ENCODE data around the gene SORCS3. TPM values are rescaled to one million over a fixed set of nuclear protein-coding genes. Genes with fewer than 3 reads are reported as not detected.

The SORCS3 gene
- polyA plus RNA-seq, 4 donors: 0.07 to 0.31 TPM; not detected in 2

- no peak overlapping the region for H3K4me3 ChIP-seq (ENCODE audit: low read depth in 1 of 3, low read length in 3 of 3)
- no peaks in the 10 kb centered on the region for H3K9me3 ChIP-seq (ENCODE audit: control insufficient read depth in 2 of 2, insufficient read depth in 1 of 2, low read depth in 1 of 2, low read length in 1 of 2)
- H3K36me3 ChIP-seq (ENCODE audit: control insufficient read depth in 3 of 3, insufficient read depth in 2 of 3, low read depth in 1 of 3, low read length in 3 of 3): no peaks in the 10 kb centered on the region
- no peak overlapping the region for H3K27ac ChIP-seq (ENCODE audit: low read depth in 1 of 3, low read length in 2 of 3)
- 60 to 74% (median 65%) methylated on average over 4 of the region's 4 CpGs for WGBS, 3 donors
- DNase-seq: no peak
- H3K4me1 ChIP-seq (ENCODE audit: control insufficient read depth in 3 of 3, insufficient read depth in 2 of 3, low read depth in 1 of 3, low read length in 2 of 3): no peaks in the 10 kb centered on the region
- H3K27me3 ChIP-seq (ENCODE audit: control insufficient read depth in 3 of 3, insufficient read depth in 3 of 3, low read length in 3 of 3): no peaks in the 10 kb centered on the region
- FAIRE-seq: no peak
Measured at GRCh38 chr10:104762793-104763192, 121.7 kb downstream of the SORCS3 start.

- H3K27me3 ChIP-seq (ENCODE audit: control insufficient read depth in 3 of 3, insufficient read depth in 3 of 3, low read length in 3 of 3): no peaks in the 10 kb centered on the region
- DNase-seq (peak in 1 of 2 donors; percentile 1), FAIRE-seq (no peak)
- H3K27ac ChIP-seq (ENCODE audit: low read depth in 1 of 3, low read length in 2 of 3): no peak overlapping the region
- H3K9me3 ChIP-seq (ENCODE audit: control insufficient read depth in 2 of 2, insufficient read depth in 1 of 2, low read depth in 1 of 2, low read length in 1 of 2): no peaks in the 10 kb centered on the region
- no peaks in the 10 kb centered on the region for H3K4me1 ChIP-seq (ENCODE audit: control insufficient read depth in 3 of 3, insufficient read depth in 2 of 3, low read depth in 1 of 3, low read length in 2 of 3)
- no peaks in the 10 kb centered on the region for H3K36me3 ChIP-seq (ENCODE audit: control insufficient read depth in 3 of 3, insufficient read depth in 2 of 3, low read depth in 1 of 3, low read length in 3 of 3)
- WGBS, 3 donors: 7 to 30% (median 19%) methylated on average over 2 of the region's 2 CpGs
- no peak overlapping the region for H3K4me3 ChIP-seq (ENCODE audit: low read depth in 1 of 3, low read length in 3 of 3)
Measured at GRCh38 chr10:104766341-104766740, 125.3 kb downstream of the SORCS3 start.

- Histone ChIP-seq H3K36me3 (ENCODE audit: control insufficient read depth in 3 of 3, insufficient read depth in 2 of 3, low read depth in 1 of 3, low read length in 3 of 3) (no peaks in the 10 kb centered on the region), H3K4me3 (ENCODE audit: low read depth in 1 of 3, low read length in 3 of 3) (no peak overlapping the region), H3K4me1 (ENCODE audit: control insufficient read depth in 3 of 3, insufficient read depth in 2 of 3, low read depth in 1 of 3, low read length in 2 of 3) (no peaks in the 10 kb centered on the region), H3K27ac (ENCODE audit: low read depth in 1 of 3, low read length in 2 of 3) (no peak overlapping the region), H3K9me3 (ENCODE audit: control insufficient read depth in 2 of 2, insufficient read depth in 1 of 2, low read depth in 1 of 2, low read length in 1 of 2) (no peaks in the 10 kb centered on the region), H3K27me3 (ENCODE audit: control insufficient read depth in 3 of 3, insufficient read depth in 3 of 3, low read length in 3 of 3) (no peaks in the 10 kb centered on the region)
- WGBS, 3 donors: 7 to 23% (median 16%) methylated on average over 2 of the region's 2 CpGs
- FAIRE-seq (no peak), DNase-seq (no peak)
Measured at GRCh38 chr10:104767282-104767681, 126.2 kb downstream of the SORCS3 start.

- no peaks in the 10 kb centered on the region for H3K27me3 ChIP-seq (ENCODE audit: control insufficient read depth in 3 of 3, insufficient read depth in 3 of 3, low read length in 3 of 3)
- FAIRE-seq (no peak), DNase-seq (no peak)
- H3K27ac ChIP-seq (ENCODE audit: low read depth in 1 of 3, low read length in 2 of 3): no peak overlapping the region
- no peaks in the 10 kb centered on the region for H3K9me3 ChIP-seq (ENCODE audit: control insufficient read depth in 2 of 2, insufficient read depth in 1 of 2, low read depth in 1 of 2, low read length in 1 of 2)
- no peaks in the 10 kb centered on the region for H3K4me1 ChIP-seq (ENCODE audit: control insufficient read depth in 3 of 3, insufficient read depth in 2 of 3, low read depth in 1 of 3, low read length in 2 of 3)
- no peaks in the 10 kb centered on the region for H3K36me3 ChIP-seq (ENCODE audit: control insufficient read depth in 3 of 3, insufficient read depth in 2 of 3, low read depth in 1 of 3, low read length in 3 of 3)
- WGBS, 3 donors: 51 to 73% (median 63%) methylated on average over 1 of the region's 1 CpG
- H3K4me3 ChIP-seq (ENCODE audit: low read depth in 1 of 3, low read length in 3 of 3): no peak overlapping the region
Measured at GRCh38 chr10:104767745-104768144, 126.7 kb downstream of the SORCS3 start.

GRCh38 chr10:104773105-104773504 is 132.0 kb downstream of the SORCS3 start:
- no peak for FAIRE-seq
- no peaks in the 10 kb centered on the region for H3K4me1 ChIP-seq (ENCODE audit: control insufficient read depth in 3 of 3, insufficient read depth in 2 of 3, low read depth in 1 of 3, low read length in 2 of 3)
- H3K36me3 ChIP-seq (ENCODE audit: control insufficient read depth in 3 of 3, insufficient read depth in 2 of 3, low read depth in 1 of 3, low read length in 3 of 3): no peaks in the 10 kb centered on the region

GRCh38 chr10:104774234-104774633 is 133.1 kb downstream of the SORCS3 start:
- Histone ChIP-seq H3K4me3 (ENCODE audit: low read depth in 1 of 3, low read length in 3 of 3) (no peak overlapping the region), H3K27ac (ENCODE audit: low read depth in 1 of 3, low read length in 2 of 3) (no peak overlapping the region), H3K9me3 (ENCODE audit: control insufficient read depth in 2 of 2, insufficient read depth in 1 of 2, low read depth in 1 of 2, low read length in 1 of 2) (no peaks in the 10 kb centered on the region), H3K4me1 (ENCODE audit: control insufficient read depth in 3 of 3, insufficient read depth in 2 of 3, low read depth in 1 of 3, low read length in 2 of 3) (no peaks in the 10 kb centered on the region), H3K36me3 (ENCODE audit: control insufficient read depth in 3 of 3, insufficient read depth in 2 of 3, low read depth in 1 of 3, low read length in 3 of 3) (no peaks in the 10 kb centered on the region), H3K27me3 (ENCODE audit: control insufficient read depth in 3 of 3, insufficient read depth in 3 of 3, low read length in 3 of 3) (peaks cover 0 to 4% (median 2%) of the 10 kb centered on the region in 3 donors)
- 45 to 54% (median 50%) methylated on average over 6 of the region's 6 CpGs for WGBS, 3 donors
- FAIRE-seq (no peak), DNase-seq (no peak)

More at GRCh38 chr10:104773105-104773504, 132.0 kb downstream of the SORCS3 start:
- no peaks in the 10 kb centered on the region for H3K9me3 ChIP-seq (ENCODE audit: control insufficient read depth in 2 of 2, insufficient read depth in 1 of 2, low read depth in 1 of 2, low read length in 1 of 2)
- no peak overlapping the region for H3K4me3 ChIP-seq (ENCODE audit: low read depth in 1 of 3, low read length in 3 of 3)
- peaks cover 0 to 4% (median 2%) of the 10 kb centered on the region in 3 donors for H3K27me3 ChIP-seq (ENCODE audit: control insufficient read depth in 3 of 3, insufficient read depth in 3 of 3, low read length in 3 of 3)
- WGBS, 3 donors: 21 to 49% (median 35%) methylated on average over 3 of the region's 3 CpGs
- no peak for DNase-seq
- H3K27ac ChIP-seq (ENCODE audit: low read depth in 1 of 3, low read length in 2 of 3): no peak overlapping the region

- Histone ChIP-seq H3K27ac (ENCODE audit: low read depth in 1 of 3, low read length in 2 of 3) (no peak overlapping the region), H3K4me1 (ENCODE audit: control insufficient read depth in 3 of 3, insufficient read depth in 2 of 3, low read depth in 1 of 3, low read length in 2 of 3) (no peaks in the 10 kb centered on the region), H3K27me3 (ENCODE audit: control insufficient read depth in 3 of 3, insufficient read depth in 3 of 3, low read length in 3 of 3) (peaks cover 0 to 4% (median 2%) of the 10 kb centered on the region in 3 donors), H3K36me3 (ENCODE audit: control insufficient read depth in 3 of 3, insufficient read depth in 2 of 3, low read depth in 1 of 3, low read length in 3 of 3) (no peaks in the 10 kb centered on the region), H3K9me3 (ENCODE audit: control insufficient read depth in 2 of 2, insufficient read depth in 1 of 2, low read depth in 1 of 2, low read length in 1 of 2) (no peaks in the 10 kb centered on the region), H3K4me3 (ENCODE audit: low read depth in 1 of 3, low read length in 3 of 3) (no peak overlapping the region)
- 67 to 77% (median 72%) methylated on average over 4 of the region's 4 CpGs for WGBS, 3 donors
- DNase-seq: no peak
- FAIRE-seq: no peak
Measured at GRCh38 chr10:104777086-104777799, 136.2 kb downstream of the SORCS3 start.

GRCh38 chr10:104778371-104778770 is 137.3 kb downstream of the SORCS3 start:
- 80 to 90% (median 82%) methylated on average over 3 of the region's 3 CpGs for WGBS, 3 donors
- DNase-seq: no peak
- no peak for FAIRE-seq
- Histone ChIP-seq H3K4me1 (ENCODE audit: control insufficient read depth in 3 of 3, insufficient read depth in 2 of 3, low read depth in 1 of 3, low read length in 2 of 3) (no peaks in the 10 kb centered on the region), H3K27ac (ENCODE audit: low read depth in 1 of 3, low read length in 2 of 3) (no peak overlapping the region), H3K36me3 (ENCODE audit: control insufficient read depth in 3 of 3, insufficient read depth in 2 of 3, low read depth in 1 of 3, low read length in 3 of 3) (no peaks in the 10 kb centered on the region), H3K9me3 (ENCODE audit: control insufficient read depth in 2 of 2, insufficient read depth in 1 of 2, low read depth in 1 of 2, low read length in 1 of 2) (no peaks in the 10 kb centered on the region), H3K27me3 (ENCODE audit: control insufficient read depth in 3 of 3, insufficient read depth in 3 of 3, low read length in 3 of 3) (peaks cover 0 to 4% (median 2%) of the 10 kb centered on the region in 3 donors), H3K4me3 (ENCODE audit: low read depth in 1 of 3, low read length in 3 of 3) (no peak overlapping the region)

- no peaks in the 10 kb centered on the region for H3K9me3 ChIP-seq (ENCODE audit: control insufficient read depth in 2 of 2, insufficient read depth in 1 of 2, low read depth in 1 of 2, low read length in 1 of 2)
- no peak overlapping the region for H3K27ac ChIP-seq (ENCODE audit: low read depth in 1 of 3, low read length in 2 of 3)
- WGBS, 3 donors: 82 to 87% (median 85%) methylated on average over 14 of the region's 14 CpGs
- no peak overlapping the region for H3K4me3 ChIP-seq (ENCODE audit: low read depth in 1 of 3, low read length in 3 of 3)
- no peak for FAIRE-seq
- no peak for DNase-seq
- H3K4me1 ChIP-seq (ENCODE audit: control insufficient read depth in 3 of 3, insufficient read depth in 2 of 3, low read depth in 1 of 3, low read length in 2 of 3): no peaks in the 10 kb centered on the region
- H3K36me3 ChIP-seq (ENCODE audit: control insufficient read depth in 3 of 3, insufficient read depth in 2 of 3, low read depth in 1 of 3, low read length in 3 of 3): no peaks in the 10 kb centered on the region
- H3K27me3 ChIP-seq (ENCODE audit: control insufficient read depth in 3 of 3, insufficient read depth in 3 of 3, low read length in 3 of 3): peaks cover 0 to 4% (median 2%) of the 10 kb centered on the region in 3 donors
Measured at GRCh38 chr10:104779701-104780100, 138.6 kb downstream of the SORCS3 start.

All from small intestine (tissue), 7 donors.